ENCODE data around the gene GAREM1.

DNA sequence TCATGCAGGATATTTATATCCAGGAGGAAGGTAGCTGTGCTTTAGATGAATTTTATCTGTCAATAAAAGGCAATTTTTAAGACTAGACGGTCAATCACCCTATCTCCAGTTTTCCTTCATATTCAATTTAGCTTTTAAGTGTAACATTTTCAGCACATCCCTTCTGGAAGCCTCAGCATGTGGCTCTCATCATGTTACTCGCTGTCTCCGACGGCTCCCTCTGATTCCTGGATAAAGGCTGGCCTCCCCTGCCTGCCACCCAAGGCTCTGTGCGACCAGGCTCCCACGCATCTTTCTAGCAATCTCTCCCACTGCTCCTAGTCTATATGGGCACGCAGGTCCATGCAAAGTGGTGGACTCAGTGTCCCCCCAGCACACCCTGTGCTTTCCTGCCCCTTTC lies 196.4 kb downstream of the GAREM1 start:
- TF ChIP-seq CTCF (conservative IDR thresholded peaks at IDR 0.05) (no peak), EZH2 (IDR thresholded peaks at IDR 0.05; ENCODE audit: low read depth) (no peak)

Measured in PC-9 (cell line).